Right cardiac atrium (tissue), 5 donors: ENCODE data around the gene LCN10. TPM values are rescaled to one million over a fixed set of nuclear protein-coding genes. Genes with fewer than 3 reads are reported as not detected.

Experiments used
- ATAC-seq, 2 donors: fragments of 200-7000 bp; cut with Tn5 transposase; one replicate each; pipeline versions ENCODE4 v1.8.0 to v1.9.1; 2020; ENCODE audit warnings: moderate library complexity in 2 of 2, mild to moderate bottlenecking in 1 of 2
- DNase-seq, 3 donors: peaks; one replicate each; pipeline ENCODE4 v3.0.0-alpha.2; 2020
- H3K27ac ChIP-seq: one replicate; pipeline ENCODE4 v1.5.1; 2013; ENCODE audit warnings: mild to moderate bottlenecking, low read length, control low read depth, moderate library complexity
- H3K27me3 ChIP-seq: one replicate; pipeline ENCODE4 v1.6.1; 2013; ENCODE audit not compliant: control insufficient read depth, insufficient read depth
- H3K4me1 ChIP-seq: one replicate; pipeline ENCODE4 v1.6.1; 2013; ENCODE audit warnings: low read length; ENCODE audit not compliant: control insufficient read depth, insufficient read depth
- H3K4me3 ChIP-seq: one replicate; pipeline ENCODE4 v1.5.1; 2013; ENCODE audit warnings: low read length, control low read depth
- H3K9me3 ChIP-seq: one replicate; pipeline ENCODE4 v1.6.1; 2013; ENCODE audit warnings: low read length; ENCODE audit not compliant: control insufficient read depth
- WGBS: extraction: QIAGEN DNeasy Blood & Tissue Kit; methylation state at CpG from one replicate; pipeline ENCODE4 v1.1.7; 2013; 5-methylcytosine and 5-hydroxymethylcytosine counted together
- intact Hi-C, 4 donors: fragments of 100-400 bp; cut with DNase I; formaldehyde crosslinking; loops; one replicate each; pipeline versions ENCODE4 v1.11.0 to v1.14.0; 2022 to 2023
- polyA plus RNA-seq: library from polyadenylated mRNA; stranded (reverse); fragments of 200-250 nt; gene quantifications from one replicate; pipeline ENCODE4 v1.2.3, GENCODE V29; 2013
- total RNA-seq, 4 donors: library from RNA; stranded (reverse); fragmentation: NEBNext Ultra II Directional; extraction: Animal tissue kit (Norgen Biotek cat#: 25700); gene quantifications; one replicate each; pipeline ENCODE4 v1.2.1, GENCODE V29; 2021
- donor health status: healthy with polysubstance abuse.
- donor health status: DM: no; HTN: yes; CAD: no.
- donor health status: DM: no; HTN: no; CAD: no.
- donor health status: DM: no; HTN: yes; CAD: no; lungs with severe emphysema.
- donor health status: DM: yes; HTN: yes; CAD: no.

Gene LCN10
- total and polyA plus RNA-seq, 5 donors: 4.5 to 14.7 (median 8.7) TPM

GRCh38 chr9:136745389-136746154, 2.8 kb upstream of the LCN10 start:
- Histone ChIP-seq H3K4me1 (peaks cover 2% of the 10 kb centered on the region), H3K9me3 (no peaks in the 10 kb centered on the region), H3K27ac (peak overlapping the region; percentile 28), H3K27me3 (no peaks in the 10 kb centered on the region), H3K4me3 (peak overlapping the region; percentile 22)
- intact Hi-C loops: no loop called here
- DNase-seq: peak; percentile 53 to 74 (median 70)
- WGBS: 74% methylated on average over 23 of the region's 23 CpGs
- peak; percentile 22 to 62 for ATAC-seq

- 91% methylated on average over 18 of the region's 18 CpGs for WGBS
- no peak for ATAC-seq
- Histone ChIP-seq H3K9me3 (no peaks in the 10 kb centered on the region), H3K4me3 (no peak overlapping the region), H3K27me3 (no peaks in the 10 kb centered on the region), H3K4me1 (peaks cover 2% of the 10 kb centered on the region), H3K27ac (no peak overlapping the region)
- DNase-seq: no peak
- intact Hi-C loops: no loop called here
Measured at GRCh38 chr9:136744773-136745172, 2.0 kb upstream of the LCN10 start.

DNA sequence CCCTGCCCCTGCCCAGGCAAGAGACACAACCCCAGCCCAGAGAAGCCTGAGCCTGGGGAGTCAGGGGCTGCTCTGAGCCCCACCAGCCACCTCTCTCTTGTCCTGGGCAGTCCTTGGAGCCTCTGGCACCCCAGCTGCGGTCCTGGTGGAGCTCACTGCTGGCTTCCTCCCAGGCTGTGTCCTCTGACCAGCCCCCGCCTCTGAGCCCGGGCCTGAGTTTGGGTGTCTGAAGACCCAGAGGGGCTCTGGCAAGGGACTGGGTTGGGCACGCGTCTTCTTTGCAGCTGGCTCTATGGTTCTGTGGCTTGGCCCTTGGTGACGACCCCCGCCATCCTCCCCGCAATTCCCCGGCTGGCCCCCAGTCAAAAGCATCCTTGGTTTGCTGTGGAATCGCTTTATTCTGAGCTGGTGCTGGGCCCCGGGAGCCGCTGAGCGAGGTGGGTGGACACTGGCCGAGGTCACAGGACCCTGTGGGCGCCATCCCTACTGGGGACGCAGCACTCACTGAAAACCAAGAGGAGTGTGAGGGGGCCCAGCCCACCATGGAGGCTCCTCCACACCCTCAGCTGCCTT, 985 bp upstream of the LCN10 start:
- Histone ChIP-seq H3K4me3 (no peak overlapping the region), H3K4me1 (peaks cover 2% of the 10 kb centered on the region), H3K27me3 (no peaks in the 10 kb centered on the region), H3K9me3 (no peaks in the 10 kb centered on the region), H3K27ac (no peak overlapping the region)
- DNase-seq (peak in 2 of 3 donors; percentile 31 to 35), ATAC-seq (no peak)
- 91% methylated on average over 16 of the region's 16 CpGs for WGBS
- intact Hi-C loops: no loop called here

GRCh38 chr9:136741883-136742571, 713 bp downstream of the LCN10 start:
- ATAC-seq: peak in 1 of 2 donors; percentile 4
- intact Hi-C loops: no loop called here
- peaks cover 2% of the 10 kb centered on the region for H3K4me1 ChIP-seq
- whole genome bisulfite sequencing: 41% methylated on average over 32 of the region's 32 CpGs
- no peak overlapping the region for H3K27ac ChIP-seq
- H3K4me3 ChIP-seq: no peak overlapping the region
- peak in 2 of 3 donors; percentile 56 to 64 for DNase-seq
- no peaks in the 10 kb centered on the region for H3K27me3 ChIP-seq
- no peaks in the 10 kb centered on the region for H3K9me3 ChIP-seq

- H3K27ac ChIP-seq: no peak overlapping the region
- H3K27me3 ChIP-seq: no peaks in the 10 kb centered on the region
- 21% methylated on average over 37 of the region's 37 CpGs for WGBS
- DNase-seq (peak; percentile 64 to 81 (median 77)), ATAC-seq (peak; percentile 26 to 45)
- intact Hi-C loops: no loop called here
- H3K4me1 ChIP-seq: peaks cover 2% of the 10 kb centered on the region
- no peak overlapping the region for H3K4me3 ChIP-seq
- no peaks in the 10 kb centered on the region for H3K9me3 ChIP-seq
Measured at GRCh38 chr9:136740971-136741882, 1.5 kb downstream of the LCN10 start.

DNA sequence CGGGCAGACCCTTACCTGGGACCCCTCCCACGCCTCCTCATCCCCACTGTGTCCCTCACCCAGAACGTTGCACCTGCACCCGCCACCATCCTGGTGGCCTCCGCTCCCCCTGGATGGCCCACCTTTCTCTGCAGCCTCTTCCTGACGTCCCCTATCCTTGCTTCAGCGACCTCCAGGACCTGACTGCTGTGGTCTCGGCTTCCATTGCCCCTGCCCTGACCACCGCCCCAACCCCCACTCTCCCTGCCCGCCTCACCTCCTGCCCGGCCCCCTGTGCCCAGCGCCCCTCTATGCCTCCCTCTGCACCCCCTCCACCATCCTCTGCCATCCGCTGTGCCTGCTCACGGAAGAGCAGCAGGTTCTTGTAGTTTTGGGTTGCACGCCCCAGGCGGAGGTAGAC, 2.2 kb downstream of the LCN10 start:
- H3K27me3 ChIP-seq: no peaks in the 10 kb centered on the region
- no peak overlapping the region for H3K4me3 ChIP-seq
- 88% methylated on average over 16 of the region's 16 CpGs for WGBS
- H3K9me3 ChIP-seq: no peaks in the 10 kb centered on the region
- peaks cover 2% of the 10 kb centered on the region for H3K4me1 ChIP-seq
- H3K27ac ChIP-seq: no peak overlapping the region
- DNase-seq (peak in 2 of 3 donors; percentile 37 to 41), ATAC-seq (no peak)
- intact Hi-C loops: no loop called here

- DNase-seq (peak in 2 of 3 donors; percentile 41 to 54), ATAC-seq (no peak)
- H3K4me3 ChIP-seq: no peak overlapping the region
- H3K27ac ChIP-seq: no peak overlapping the region
- H3K9me3 ChIP-seq: no peaks in the 10 kb centered on the region
- no peaks in the 10 kb centered on the region for H3K27me3 ChIP-seq
- H3K4me1 ChIP-seq: peaks cover 2% of the 10 kb centered on the region
- 84% methylated on average over 11 of the region's 11 CpGs for WGBS
- intact Hi-C loops: no loop called here
Measured at GRCh38 chr9:136740069-136740468, 2.7 kb downstream of the LCN10 start.

GRCh38 chr9:136739509-136739908, 3.2 kb downstream of the LCN10 start:
- no peak for ATAC-seq
- intact Hi-C loops: no loop called here
- Histone ChIP-seq H3K27me3 (no peaks in the 10 kb centered on the region), H3K27ac (no peak overlapping the region), H3K9me3 (no peaks in the 10 kb centered on the region), H3K4me1 (peaks cover 2% of the 10 kb centered on the region), H3K4me3 (no peak overlapping the region)
- DNase-seq: peak in 2 of 3 donors; percentile 48 to 56
- WGBS: 82% methylated on average over 23 of the region's 23 CpGs

- peaks cover 2% of the 10 kb centered on the region for H3K4me1 ChIP-seq
- WGBS: 90% methylated on average over 20 of the region's 20 CpGs
- DNase-seq: peak in 1 of 3 donors; percentile 41
- intact Hi-C loops: no loop called here
- no peak overlapping the region for H3K4me3 ChIP-seq
- H3K9me3 ChIP-seq: no peaks in the 10 kb centered on the region
- no peak overlapping the region for H3K27ac ChIP-seq
- H3K27me3 ChIP-seq: no peaks in the 10 kb centered on the region
- ATAC-seq: no peak
Measured at GRCh38 chr9:136738960-136739359, 3.8 kb downstream of the LCN10 start.

- Histone ChIP-seq H3K4me1 (peaks cover under 1% of the 10 kb centered on the region), H3K27me3 (no peaks in the 10 kb centered on the region), H3K9me3 (no peaks in the 10 kb centered on the region), H3K4me3 (no peak overlapping the region), H3K27ac (no peak overlapping the region)
- ATAC-seq (peak in 1 of 2 donors; percentile 7), DNase-seq (peak in 2 of 3 donors; percentile 35 to 54)
- intact Hi-C loops: no loop called here
- 88% methylated on average over 21 of the region's 21 CpGs for WGBS
Measured at GRCh38 chr9:136735812-136736480, 6.8 kb downstream of the LCN10 start.
